ENCODE data around the gene CALML5.

Gene CALML5

DNA sequence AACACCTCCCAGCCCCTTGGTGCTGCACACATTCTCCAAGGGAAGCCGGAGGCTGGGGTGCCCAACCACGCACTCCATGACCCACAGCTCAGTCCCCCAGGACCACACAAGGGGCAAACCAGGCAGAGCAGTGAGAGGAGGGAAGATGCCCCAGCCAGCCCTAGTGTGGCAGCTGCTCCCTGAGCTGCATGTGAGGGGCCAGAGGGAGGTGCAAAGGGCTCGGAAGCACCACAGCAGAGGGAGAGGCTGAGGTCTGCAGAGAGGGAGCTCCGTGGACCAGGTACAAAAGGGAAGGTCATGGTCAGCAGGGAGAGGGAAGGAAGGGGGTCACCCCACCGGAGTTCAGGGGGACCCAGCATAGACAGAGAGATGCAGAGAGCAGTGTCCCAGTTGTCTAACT lies 1.5 kb upstream of the CALML5 start:
- DNase-seq (ENCODE audit: low spot score) = no peak

DNA sequence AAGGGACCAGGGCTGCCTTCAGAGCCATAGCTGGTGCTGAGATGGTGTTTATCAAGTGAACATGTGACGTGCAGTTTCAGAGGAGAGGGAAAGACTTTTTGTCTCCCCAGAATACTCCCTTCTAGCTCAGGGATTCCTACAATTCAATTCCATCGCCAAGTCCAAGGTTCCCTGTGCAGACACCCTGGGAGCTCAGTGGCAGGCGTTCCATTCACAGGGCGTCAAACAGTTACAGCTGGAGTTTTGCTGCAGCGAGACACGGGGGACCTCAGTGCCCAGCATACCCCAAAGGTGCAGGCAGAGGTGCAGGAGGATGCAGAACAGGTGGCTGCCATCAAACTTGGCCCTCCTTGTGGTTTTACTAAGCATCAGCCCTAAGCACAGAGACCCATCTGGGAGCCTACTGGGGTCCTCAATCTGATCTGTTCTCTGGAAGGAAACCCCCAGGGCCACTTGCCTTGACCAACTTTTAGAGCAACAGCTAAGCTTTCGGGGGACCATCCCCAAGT lies 846 bp upstream of the CALML5 start:
- DNase-seq (ENCODE audit: low spot score) = no peak

DNA sequence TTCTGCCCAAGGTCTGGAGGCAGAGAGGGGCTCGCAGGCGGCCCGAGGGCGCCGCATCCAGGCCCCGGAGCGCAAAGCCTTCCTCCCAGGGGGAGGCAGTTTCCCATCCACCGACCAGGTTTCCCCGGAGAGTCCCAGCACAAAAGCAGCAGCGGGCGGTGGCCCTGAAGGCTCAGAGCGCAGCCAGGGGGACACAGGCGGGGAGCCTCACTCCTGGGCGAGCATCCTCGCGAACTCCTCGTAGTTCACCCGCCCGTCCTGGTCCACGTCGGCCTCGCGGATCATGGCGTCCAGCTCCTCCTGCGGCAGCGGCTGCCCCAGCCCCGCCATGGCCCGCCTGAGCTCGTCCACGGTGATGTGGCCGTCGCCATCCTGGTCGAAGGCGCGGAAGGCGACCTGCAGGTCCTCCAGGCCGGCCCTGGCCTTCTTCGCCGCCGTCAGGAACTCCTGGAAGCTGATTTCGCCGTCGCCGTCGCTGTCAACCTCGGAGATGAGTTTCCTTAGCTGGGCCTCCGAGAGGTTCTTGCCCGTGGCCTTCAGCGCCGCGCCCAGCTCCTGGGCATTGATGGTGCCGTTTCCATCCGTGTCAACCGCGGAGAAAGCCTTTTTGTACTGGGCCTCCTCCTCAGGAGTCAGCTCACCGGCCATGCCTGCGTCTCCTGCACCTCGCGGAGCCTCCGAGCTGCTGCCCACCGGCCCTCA lies 428 bp downstream of the CALML5 start:
- DNase-seq (ENCODE audit: low spot score) = no peak

DNA sequence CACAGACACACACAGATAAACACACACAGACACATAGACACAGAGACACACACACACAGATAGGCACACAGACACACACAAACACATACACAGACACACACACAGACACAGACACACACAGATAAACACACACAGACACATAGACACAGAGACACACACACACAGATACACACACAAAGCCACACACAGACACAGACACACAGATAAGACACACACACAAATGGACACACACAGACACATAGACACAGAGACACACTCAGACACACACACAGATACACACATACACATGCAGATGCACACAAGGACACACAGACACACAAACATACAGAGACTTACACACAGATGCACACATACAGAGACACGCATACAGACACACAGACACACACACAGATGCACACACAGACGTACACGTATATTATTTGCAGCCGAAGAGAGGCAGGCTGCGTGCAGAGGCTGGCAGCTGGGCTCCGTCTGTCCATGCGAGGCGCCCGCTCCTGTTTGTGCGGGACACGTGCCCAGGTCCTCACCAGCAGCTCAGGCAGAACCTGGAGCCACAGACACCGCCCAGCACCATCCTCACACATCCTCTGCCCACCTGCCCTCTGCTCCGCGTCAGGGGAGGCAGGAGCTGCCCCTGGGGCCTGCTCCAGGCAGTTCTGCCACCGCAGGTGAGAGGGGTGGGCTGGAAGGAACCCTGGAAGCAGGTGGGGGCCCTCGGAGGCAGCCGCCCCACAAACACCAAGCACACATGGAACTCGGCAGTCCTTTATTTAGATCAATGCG lies 1.2 kb downstream of the CALML5 start:
- DNase-seq (ENCODE audit: low spot score) = no peak

DNA sequence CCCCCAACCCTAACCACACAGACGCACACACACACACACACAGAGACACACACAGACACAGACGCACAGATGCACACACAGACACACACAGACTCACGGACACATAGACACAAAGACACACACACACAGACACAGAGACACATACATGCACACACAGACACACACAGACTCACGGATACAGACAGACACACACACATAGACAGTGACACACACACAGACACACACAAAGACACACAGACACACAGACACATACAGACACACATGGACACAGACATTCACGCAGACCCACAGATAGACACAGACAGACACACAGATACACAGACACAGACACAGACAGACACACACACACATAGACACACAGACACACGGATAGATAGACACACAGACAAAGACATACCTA lies 2.1 kb downstream of the CALML5 start:
- DNase-seq (ENCODE audit: low spot score) = no peak

DNA sequence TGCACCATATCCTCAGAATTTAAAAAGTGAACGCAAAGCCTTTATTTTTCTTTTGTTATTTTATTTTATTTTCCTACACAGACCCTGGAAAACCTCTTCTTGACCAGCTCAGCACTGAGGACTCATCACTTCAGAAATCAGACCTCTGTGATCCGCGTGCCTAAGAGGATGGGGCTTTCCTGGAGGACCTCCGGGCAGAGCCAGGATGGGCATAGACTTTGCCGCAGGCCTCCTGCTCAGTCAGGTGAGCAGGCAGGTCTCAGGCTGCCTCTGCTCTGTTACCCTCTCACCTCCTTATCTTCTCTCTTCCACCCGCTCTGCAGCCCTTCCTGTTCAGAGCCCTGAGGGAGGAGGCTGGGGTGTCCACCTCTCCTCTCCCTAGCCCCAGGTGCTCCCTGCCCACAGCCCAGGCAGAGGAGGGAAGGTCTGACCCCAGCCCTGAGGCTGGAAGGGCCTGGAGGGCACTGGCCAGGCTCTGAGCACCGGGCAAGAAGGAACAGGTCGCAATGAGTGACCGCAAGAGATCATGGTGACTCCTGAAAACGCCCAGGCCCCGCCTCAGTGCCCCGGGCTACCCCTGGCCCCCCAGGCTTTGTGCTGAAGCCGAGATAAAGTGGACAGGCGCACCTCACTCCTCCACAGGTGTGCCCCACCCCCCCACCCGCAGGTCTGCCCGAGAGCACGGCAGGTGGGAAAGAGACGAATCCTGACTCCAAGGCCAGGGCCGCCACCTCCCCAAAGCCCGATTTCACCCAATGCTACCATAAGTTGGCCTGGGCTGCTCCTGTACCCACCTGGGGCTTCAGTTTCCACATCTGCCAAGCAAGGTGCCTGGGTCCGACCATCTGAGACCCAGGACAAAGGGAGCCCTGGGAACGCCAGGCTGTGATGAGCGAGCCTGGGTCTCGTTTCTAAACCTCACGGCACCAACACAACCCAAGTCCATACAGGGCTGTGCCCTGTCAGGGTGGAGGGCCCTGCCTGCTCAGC lies 2.8 kb downstream of the CALML5 start:
- no peak for DNase-seq (ENCODE audit: low spot score)

DNA sequence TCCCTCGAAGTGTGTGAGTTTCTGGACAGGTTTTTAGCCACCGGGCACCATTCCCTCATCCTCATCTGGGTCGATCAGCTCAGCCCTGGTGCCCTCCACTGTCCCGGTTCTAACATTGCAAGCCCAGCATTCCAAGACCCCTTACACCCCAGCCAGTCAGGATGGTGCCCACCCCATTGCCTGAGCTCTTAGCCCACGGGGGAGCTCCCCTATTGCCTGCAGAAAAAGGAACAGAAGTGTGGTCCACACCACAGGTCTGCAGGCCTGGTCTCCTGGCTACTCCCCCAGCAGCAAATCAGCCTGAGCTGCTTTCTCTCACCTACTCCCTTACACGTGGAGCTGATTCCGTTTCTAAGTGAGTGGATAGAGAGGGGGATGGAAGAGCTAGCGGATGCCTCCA lies 4.8 kb downstream of the CALML5 start:
- DNase-seq (ENCODE audit: low spot score) = no peak

DNA sequence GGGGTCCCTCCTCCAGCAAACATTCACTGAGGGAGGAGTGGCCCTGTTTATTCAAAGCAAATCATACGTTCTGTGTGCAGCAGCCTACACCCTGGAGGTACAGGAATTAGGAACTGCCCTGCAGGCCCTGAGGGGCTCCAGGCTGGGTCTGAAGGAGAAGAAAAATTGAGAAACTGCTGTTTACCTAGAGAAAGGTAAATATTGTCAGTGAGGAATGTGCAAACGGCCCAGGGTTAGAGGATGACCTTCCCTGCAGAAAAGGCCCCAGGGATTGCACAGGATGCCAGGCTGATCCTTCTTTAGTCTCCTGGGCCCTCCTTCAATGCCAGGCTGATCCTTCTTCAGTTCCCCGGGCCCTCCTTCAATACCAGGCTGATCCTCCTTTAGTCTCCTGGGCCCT lies 5.7 kb downstream of the CALML5 start:
- no peak for DNase-seq (ENCODE audit: low spot score)

DNA sequence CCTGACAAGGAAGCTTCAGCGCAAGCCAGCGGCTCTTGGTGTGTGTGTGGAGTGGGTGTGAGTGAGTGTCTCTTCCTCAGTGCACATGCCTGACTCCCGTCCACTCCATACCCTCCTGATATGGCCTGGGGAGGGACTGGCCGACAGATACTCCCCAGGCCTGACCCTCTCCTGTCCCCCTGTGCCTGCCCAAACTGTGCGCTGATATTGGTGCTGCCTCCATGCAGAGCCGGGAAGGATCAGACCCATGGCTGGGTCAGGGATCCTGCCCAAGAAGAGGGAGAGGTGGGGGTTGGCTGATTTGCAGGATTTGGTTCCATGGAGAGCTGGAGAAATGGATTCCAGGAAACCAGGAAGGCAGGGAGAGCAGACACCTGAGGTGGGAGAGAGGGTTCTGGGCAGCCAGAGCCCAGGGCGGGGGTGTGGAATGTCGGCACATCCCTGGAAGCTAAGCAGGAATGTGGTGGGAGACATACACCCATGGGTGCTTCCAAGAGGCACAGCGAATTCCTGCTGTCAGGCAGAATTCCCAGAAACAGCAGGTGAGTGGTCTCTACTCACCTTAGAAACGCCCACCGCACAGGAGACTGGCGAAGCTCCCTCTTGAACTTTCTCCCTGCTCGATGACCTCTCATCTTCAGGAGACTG lies 6.3 kb downstream of the CALML5 start:
- DNase-seq (ENCODE audit: low spot score) = no peak

DNA sequence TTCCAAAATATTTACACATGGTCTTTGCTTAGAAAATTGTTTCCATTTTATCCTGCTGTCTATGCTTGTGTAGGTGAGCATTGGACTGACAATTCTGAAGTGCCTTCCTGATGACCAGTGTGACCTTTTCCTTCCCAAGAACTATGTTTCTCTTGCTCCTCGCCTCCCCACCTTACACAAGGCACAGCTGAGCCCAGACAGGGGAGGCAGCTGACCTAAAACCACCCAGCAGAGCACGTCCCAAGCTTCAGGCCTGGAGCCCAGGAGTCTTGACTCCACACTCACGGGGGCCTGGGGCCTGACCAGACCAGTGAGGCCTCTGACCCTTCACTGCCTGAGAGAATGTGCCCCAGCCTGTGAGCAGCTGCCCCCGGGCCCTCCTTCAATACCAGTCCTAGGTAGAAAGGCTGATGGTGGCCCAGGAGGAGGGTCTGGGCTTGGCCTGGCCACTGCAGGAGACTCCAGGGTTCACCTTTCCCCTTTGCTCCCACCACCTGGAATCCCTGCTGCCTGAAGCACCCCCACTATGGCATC lies 7.0 kb downstream of the CALML5 start:
- no peak for DNase-seq (ENCODE audit: low spot score)

DNA sequence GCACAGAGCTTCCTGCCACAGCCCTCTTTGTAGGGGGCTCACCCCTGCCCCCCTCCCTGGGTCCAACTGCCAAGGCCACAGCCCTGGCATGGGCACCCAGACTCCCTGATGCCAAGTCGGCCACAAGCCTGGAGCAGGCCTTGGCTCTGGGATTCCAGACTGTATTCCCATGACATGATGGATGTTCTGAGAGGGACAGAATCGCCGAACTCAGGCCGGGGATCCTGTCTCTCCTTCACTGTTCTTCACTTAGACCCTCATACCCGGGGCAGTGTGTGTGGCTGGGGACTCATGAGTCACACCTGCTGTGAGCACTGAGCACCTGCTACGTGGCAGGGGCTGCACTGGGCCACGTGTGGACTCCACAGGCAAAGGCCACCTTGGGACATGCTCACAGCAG lies 7.9 kb downstream of the CALML5 start:
- no peak for DNase-seq (ENCODE audit: low spot score)

DNA sequence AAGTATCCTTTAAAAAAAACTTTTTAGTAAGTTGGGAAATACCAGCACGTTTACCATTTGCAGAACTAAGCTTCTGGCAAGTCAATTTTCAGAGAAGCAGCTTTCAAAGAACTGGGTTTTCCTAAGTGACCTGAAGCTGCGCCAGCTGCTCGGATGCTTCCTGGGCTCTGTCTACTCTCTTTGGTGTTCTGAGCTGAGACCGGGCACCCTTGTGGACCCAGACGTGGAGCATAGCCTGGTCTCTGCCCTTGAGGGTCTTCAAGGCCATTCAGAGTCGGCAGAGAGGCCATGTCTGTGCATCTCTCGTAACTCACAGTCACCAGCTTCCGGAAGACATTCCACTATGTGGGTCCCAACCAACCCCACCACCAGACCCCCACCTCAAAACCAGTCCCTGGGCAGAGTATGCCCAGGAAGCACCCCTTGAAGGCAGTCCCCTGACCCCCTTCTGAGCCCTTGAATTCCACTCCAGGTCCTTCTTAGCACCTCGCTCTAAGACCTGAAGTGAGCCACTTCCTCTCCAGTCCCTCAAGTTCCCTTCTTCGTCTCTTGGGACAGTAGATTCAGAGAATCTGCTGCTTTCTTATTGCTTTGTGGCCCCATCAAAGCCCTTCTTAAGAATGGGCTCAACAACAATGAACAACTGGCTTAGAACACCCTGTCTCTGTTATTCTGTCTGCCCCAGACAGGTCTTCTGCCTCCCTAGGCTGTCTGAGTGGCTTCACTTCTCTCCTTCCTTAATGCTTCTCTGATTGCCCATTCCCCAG lies 8.5 kb downstream of the CALML5 start:
- DNase-seq (ENCODE audit: low spot score) = no peak

DNA sequence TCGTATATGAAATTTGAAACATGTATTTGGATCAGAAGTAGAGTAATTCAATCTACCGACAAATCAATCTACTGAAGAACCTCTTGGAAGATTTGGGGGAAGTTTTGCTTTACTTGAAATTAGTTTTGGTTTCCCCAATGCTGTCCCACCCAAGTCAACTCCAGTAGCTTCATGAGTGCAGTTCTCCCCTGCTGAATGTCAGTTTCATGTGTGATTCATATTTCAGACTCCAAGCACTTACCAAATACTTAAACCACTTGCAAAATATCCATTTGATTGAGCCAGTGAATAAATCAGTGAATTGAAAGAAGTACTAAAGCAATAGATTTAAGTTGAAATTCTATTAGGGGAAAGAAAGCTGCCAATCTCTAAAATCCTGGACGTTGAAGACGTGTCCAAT lies 9.3 kb downstream of the CALML5 start:
- no peak for DNase-seq (ENCODE audit: low spot score)

DNA sequence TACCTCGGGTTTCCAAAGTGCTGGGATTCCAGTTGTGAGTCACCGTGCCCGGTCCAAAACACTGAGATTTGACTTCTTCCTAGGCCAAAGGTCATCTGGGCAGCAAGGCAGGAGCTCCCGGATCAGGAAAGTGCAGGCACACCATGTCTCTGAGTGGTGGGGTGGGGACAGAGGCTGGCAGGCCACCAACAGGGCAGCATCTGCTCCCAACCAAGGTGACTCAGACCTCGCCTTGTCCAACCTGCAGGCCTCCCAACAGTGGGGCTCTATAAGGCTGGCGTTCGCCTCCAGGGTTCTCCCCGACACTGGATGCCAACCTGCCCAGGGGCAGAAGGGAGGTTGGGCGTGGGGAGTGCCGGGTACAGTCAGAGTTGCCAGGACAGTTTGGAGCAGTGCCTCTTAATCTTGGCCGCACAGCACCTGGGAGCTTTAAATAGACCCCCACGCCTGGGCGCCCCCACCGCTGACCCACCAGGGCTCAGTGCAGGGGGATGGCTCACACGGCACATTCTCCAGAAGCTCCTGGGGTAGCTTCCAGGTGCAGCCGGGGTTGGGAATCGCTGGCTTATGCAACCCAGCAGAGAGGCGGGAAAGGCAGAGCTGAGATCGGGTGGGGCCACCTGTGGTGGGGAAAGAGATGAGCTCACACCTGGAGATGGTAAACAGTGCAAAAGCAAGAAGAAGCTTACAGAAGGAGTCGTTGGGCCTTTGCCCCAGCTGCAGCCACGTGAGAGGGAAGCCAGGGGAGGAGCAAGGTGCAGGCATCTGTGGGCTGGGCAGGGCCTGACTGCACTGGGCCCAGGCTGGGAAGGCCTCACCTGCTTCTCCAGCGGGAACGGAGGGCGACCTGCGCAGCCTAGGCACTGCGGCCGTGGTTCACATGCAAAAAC lies 10.9 kb downstream of the CALML5 start:
- DNase-seq (ENCODE audit: low spot score) = no peak

DNA sequence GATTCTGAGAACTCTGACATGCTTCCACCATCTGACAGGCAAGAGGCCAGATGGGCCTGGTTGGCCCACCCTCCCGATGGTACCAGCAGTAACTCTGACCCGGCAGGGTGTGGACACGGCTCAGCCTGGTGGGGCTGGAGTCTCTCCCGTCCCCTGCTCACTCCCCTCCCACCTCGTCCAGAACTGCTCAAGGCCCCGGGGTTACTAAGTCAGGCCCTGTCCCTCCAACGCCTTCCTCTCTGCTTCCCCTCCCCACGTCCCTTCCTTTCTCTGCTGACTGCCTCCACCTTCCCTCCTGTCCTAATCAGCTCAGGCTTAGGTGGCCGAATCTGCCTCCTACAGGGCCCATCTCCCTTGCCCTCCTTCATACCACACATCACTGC lies 12.5 kb downstream of the CALML5 start:
- DNase-seq (ENCODE audit: low spot score) = no peak

DNA sequence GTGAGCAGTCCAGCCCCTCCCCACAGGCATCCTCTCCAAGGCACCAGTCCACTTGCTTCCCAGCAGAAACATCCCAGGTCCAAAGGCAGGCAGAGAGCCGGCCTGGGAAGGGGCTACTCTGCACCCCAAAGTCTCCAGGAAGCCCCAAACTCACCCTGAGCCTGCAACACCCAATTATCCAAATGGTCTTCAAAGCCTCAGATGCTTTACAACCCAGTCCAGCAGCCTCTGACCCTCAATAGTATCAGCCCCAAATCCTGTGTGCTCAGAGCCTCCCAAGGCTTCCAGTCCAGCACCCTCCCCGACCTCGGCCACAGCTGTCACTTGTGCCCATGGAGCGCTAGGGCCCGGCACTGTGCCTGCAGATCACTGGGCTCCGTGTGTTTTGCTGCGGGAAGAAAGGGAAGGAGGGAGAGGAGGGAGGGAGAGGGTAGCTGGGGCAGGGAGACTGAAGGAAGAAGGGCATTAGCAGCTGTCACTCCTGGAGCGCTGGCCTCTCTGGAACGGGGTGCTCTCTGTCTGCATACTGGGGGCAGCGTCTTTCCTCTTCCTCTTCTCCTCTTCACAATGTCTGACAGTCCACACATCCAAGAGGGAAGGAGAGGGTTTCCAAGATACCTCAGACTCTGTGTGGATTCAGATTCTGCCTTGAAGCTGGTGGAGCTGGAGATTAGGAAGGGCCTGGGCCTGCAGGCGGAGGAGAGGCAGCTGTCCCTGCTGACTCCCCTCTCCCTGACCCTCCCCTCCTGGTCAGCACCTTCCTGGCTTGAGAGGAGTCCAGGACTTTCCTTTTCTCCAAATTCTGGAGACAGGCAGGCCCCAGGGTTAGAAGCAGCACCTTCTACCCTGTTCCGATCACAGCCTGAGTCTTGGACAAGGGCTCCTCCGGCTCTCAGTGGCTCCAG lies 13.2 kb downstream of the CALML5 start:
- DNase-seq (ENCODE audit: low spot score) = no peak

DNA sequence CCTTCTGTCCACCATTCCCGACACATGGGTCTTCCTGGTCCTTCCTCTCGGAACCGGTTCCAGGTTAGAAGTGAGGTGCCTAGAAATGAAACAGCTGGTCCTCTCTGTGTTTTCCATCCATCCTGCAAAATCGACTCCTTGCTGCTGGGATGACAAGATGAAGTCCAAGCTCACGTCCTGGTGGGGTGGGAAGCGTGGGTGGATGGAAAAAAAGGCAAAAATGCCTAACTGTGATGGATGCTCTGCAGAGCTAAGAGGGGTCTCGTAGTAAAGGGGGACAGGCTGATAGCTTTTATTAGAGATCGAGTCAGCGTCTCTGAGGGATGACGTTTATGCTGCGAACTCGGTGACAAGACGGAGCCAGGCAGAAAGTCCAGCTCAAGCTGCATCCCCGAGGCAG lies 14.1 kb downstream of the CALML5 start:
- DNase-seq (ENCODE audit: low spot score) = no peak

DNA sequence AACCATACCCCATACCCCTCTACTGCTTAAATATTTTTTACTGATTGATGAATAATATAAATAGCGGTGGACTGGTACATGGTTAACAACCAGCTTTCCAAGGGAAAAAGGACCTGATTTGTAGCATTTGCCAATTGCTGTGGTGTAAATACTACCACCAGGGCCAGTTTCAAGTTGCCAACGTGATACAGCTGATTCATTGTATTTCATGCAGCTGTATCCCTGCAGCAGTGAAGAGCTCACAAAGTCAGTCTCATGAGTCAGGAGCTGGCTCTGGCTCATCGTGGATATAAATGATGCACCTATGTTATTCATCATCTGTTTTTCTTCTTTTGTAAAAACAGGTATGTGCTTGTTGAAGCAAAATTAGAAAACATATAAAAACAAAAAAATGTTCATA lies 15.2 kb downstream of the CALML5 start:
- no peak for DNase-seq (ENCODE audit: low spot score)

DNA sequence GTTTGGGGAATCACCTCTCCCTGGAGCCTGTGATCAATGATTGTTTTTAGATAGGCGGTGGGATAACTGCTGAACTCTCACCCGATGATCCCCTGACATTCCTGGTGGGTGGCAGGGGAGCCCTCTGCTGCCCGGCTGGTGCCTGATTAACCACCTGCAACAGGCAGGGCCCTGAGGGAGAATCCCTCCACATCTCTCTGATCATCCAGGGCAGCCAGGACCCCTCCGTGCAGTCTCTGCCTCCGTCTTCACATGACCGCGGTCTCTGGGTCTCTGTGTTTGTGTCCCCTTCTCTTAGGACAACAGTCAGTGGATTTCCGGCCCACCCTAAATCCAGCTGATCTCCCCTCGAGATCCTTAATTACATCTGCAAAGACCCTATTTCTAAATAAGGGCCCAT lies 17.4 kb downstream of the CALML5 start:
- DNase-seq (ENCODE audit: low spot score) = no peak

Measured in hematopoietic multipotent progenitor cell treated with erythropoietin and hydrocortisone succinate and interleukin-3 and kit ligand, for 15 days (in vitro differentiated cells).